Endodermal cell (in vitro differentiated cells): ENCODE results near the gene HLA-DOA. TPM values are rescaled to one million over a fixed set of nuclear protein-coding genes. Genes with fewer than 3 reads are reported as not detected.

ENCODE experiments used
- DNase-seq: peaks from one replicate; pipeline ENCODE4 v3.0.0-alpha.2; 2017
- H3K27ac ChIP-seq: 2 replicates; pipeline ENCODE4 v1.5.1; 2013; ENCODE audit warnings: mild to moderate bottlenecking, low read depth, low read length, moderate library complexity
- H3K27me3 ChIP-seq: 2 replicates; pipeline ENCODE4 v1.6.1; 2013; ENCODE audit warnings: mild to moderate bottlenecking, low read length, moderate library complexity; ENCODE audit not compliant: insufficient read depth, control insufficient read depth, poor library complexity, severe bottlenecking
- H3K36me3 ChIP-seq: 2 replicates; pipeline ENCODE4 v1.7.0; 2013; ENCODE audit warnings: mild to moderate bottlenecking, low read length, moderate library complexity; ENCODE audit not compliant: control insufficient read depth, insufficient read depth
- H3K4me1 ChIP-seq: one replicate; pipeline ENCODE4 v1.7.0; 2013; ENCODE audit warnings: low read length; ENCODE audit not compliant: control insufficient read depth, insufficient read depth
- H3K4me3 ChIP-seq: 2 replicates; pipeline ENCODE4 v1.5.1; 2013; ENCODE audit warnings: mild to moderate bottlenecking, low read length, moderate library complexity
- H3K9ac ChIP-seq: 2 replicates; pipeline ENCODE4 v1.6.1; 2013; ENCODE audit warnings: mild to moderate bottlenecking, low read length, moderate library complexity; ENCODE audit not compliant: poor library complexity, severe bottlenecking; ENCODE audit errors: extremely low read depth
- H3K9me3 ChIP-seq: 2 replicates; pipeline ENCODE4 v1.6.1; 2013; ENCODE audit warnings: mild to moderate bottlenecking, low read length, moderate library complexity; ENCODE audit not compliant: control insufficient read depth
- H3K27ac Mint-ChIP-seq: 2 replicates; pipeline ENCODE4 v1.8.0; 2020; ENCODE audit warnings: mixed read lengths
- H3K27me3 Mint-ChIP-seq: 2 replicates; pipeline ENCODE4 v1.8.0; 2021; ENCODE audit warnings: mild to moderate bottlenecking, mixed read lengths; ENCODE audit not compliant: insufficient read depth
- H3K36me3 Mint-ChIP-seq: 2 replicates; pipeline ENCODE4 v1.8.0; 2020; ENCODE audit warnings: low read depth, mixed read lengths
- H3K4me1 Mint-ChIP-seq: 2 replicates; pipeline ENCODE4 v1.8.0; 2020; ENCODE audit warnings: mixed read lengths
- H3K4me3 Mint-ChIP-seq: 2 replicates; pipeline ENCODE4 v1.8.0; 2020; ENCODE audit warnings: mild to moderate bottlenecking, moderate library complexity, mixed read lengths
- H3K9me3 Mint-ChIP-seq: 2 replicates; pipeline ENCODE4 v1.8.0; 2020; ENCODE audit warnings: mild to moderate bottlenecking, mixed read lengths
- CTCF ChIP-seq: fragments of 200-600 bp; sonication (generic); conservative IDR thresholded peaks from 2 replicates; pipeline ENCODE4 v1.5.0; 2021; ENCODE audit warnings: antibody characterized with exemption, mild to moderate bottlenecking
- WGBS, 2 experiments: methylation state at CpG; one replicate each; pipeline versions ENCODE4 v1.1.5 to v1.1.7; 2013; ENCODE audit warnings: missing lambda C conversion rate in 2 of 2, mixed read lengths in 1 of 2; ENCODE audit not compliant: insufficient coverage in 1 of 2, insufficient read length in 1 of 2; 5-methylcytosine and 5-hydroxymethylcytosine counted together
- total RNA-seq, 2 donors: library from RNA; stranded (reverse); fragmentation: NEBNext Ultra II Directional in 1 of 2; extraction: Animal tissue kit (Norgen Biotek cat#: 25700) in 1 of 2; gene quantifications; 2 replicates in 1 of 2; 3 replicates in 1 of 2; pipeline ENCODE4 v1.2.1, GENCODE V29; 2021

The HLA-DOA gene
- total RNA-seq, 2 donors from 2014 or later: 10.6 to 11.1 TPM

GRCh38 chr6:33018418-33018817 lies 9.0 kb upstream of the HLA-DOA start:
- H3K4me1 Mint-ChIP-seq: peaks cover 16% of the 10 kb centered on the region
- H3K27ac Mint-ChIP-seq: no peak overlapping the region
- Histone ChIP-seq H3K4me1 (no peaks in the 10 kb centered on the region), H3K36me3 (no peaks in the 10 kb centered on the region), H3K4me3 (no peak overlapping the region), H3K9me3 (no peaks in the 10 kb centered on the region), H3K27me3 (peaks cover 8% of the 10 kb centered on the region), H3K27ac (no peak overlapping the region), H3K9ac (no peak overlapping the region)
- no peak for DNase-seq
- peaks cover 9% of the 10 kb centered on the region for H3K27me3 Mint-ChIP-seq
- no peak overlapping the region for H3K4me3 Mint-ChIP-seq
- H3K36me3 Mint-ChIP-seq: no peaks in the 10 kb centered on the region
- TF ChIP-seq CTCF: no peak
- H3K9me3 Mint-ChIP-seq: no peaks in the 10 kb centered on the region

- Mint-ChIP-seq H3K4me1 (peaks cover 16% of the 10 kb centered on the region), H3K36me3 (no peaks in the 10 kb centered on the region), H3K9me3 (no peaks in the 10 kb centered on the region), H3K4me3 (no peak overlapping the region), H3K27me3 (peaks cover 9% of the 10 kb centered on the region), H3K27ac (no peak overlapping the region)
- Histone ChIP-seq H3K27me3 (peaks cover 8% of the 10 kb centered on the region), H3K36me3 (no peaks in the 10 kb centered on the region), H3K9me3 (no peaks in the 10 kb centered on the region), H3K4me3 (no peak overlapping the region), H3K27ac (no peak overlapping the region), H3K4me1 (no peaks in the 10 kb centered on the region), H3K9ac (no peak overlapping the region)
- TF ChIP-seq CTCF: no peak
- 78 to 92% methylated on average over 2 to 3 of the region's 3 CpGs for WGBS, 2 experiments
- DNase-seq: no peak
Measured at GRCh38 chr6:33017694-33018353, 8.4 kb upstream of the HLA-DOA start.

- no peak for TF ChIP-seq CTCF
- peaks cover 9% of the 10 kb centered on the region for H3K27me3 Mint-ChIP-seq
Measured at GRCh38 chr6:33017018-33017417, 7.6 kb upstream of the HLA-DOA start.

More at GRCh38 chr6:33017018-33017417, 7.6 kb upstream of the HLA-DOA start:
- Mint-ChIP-seq H3K9me3 (no peaks in the 10 kb centered on the region), H3K4me3 (no peak overlapping the region), H3K27ac (no peak overlapping the region), H3K4me1 (peaks cover 16% of the 10 kb centered on the region), H3K36me3 (no peaks in the 10 kb centered on the region)
- H3K36me3 ChIP-seq: no peaks in the 10 kb centered on the region
- no peak for DNase-seq
- no peak overlapping the region for H3K27ac ChIP-seq
- H3K9ac ChIP-seq: no peak overlapping the region
- H3K27me3 ChIP-seq: peaks cover 8% of the 10 kb centered on the region
- no peaks in the 10 kb centered on the region for H3K9me3 ChIP-seq
- H3K4me3 ChIP-seq: no peak overlapping the region
- WGBS, 2 experiments: 50 to 74% methylated on average over 2 to 4 of the region's 4 CpGs
- H3K4me1 ChIP-seq: no peaks in the 10 kb centered on the region
